A549 (cell line): ENCODE data around the gene TFPT. TPM values are rescaled to one million over a fixed set of nuclear protein-coding genes. Genes with fewer than 3 reads are reported as not detected.

ENCODE experiments used
- ATAC-seq, 2 experiments: fragments of 200-7000 bp in 1 of 2; fragments of >200 bp in 1 of 2; cut with Nextera tagmentation in 1 of 2; cut with Tn5 transposase in 1 of 2; 3 replicates each; pipeline versions ENCODE4 v1.8.0 to v1.9.1; 2018 to 2020; ENCODE audit warnings: mild to moderate bottlenecking in 1 of 2, moderate library complexity in 1 of 2
- CTCF ChIA-PET: fragments of 300-600 bp; sonication (Branson Sonifier 250); formaldehyde crosslinking; extraction: SDS; loops from one replicate; lab custom pipeline; 2021; ENCODE audit warnings: antibody characterized with exemption, inconsistent platforms; lab: Yijun Ruan, JAX
- POLR2A ChIA-PET: fragments of 350-600 bp; formaldehyde crosslinking; extraction: SDS; loops from one replicate; lab custom pipeline; 2021; ENCODE audit warnings: antibody characterized with exemption, inconsistent platforms; lab: Yijun Ruan, JAX
- DNase-seq, 2 experiments: peaks; one replicate each; pipeline versions ENCODE4 v3.0.0 to v3.0.0-alpha.2; 2011 to 2016; ENCODE audit warnings: low read depth in 1 of 2, low spot score in 1 of 2
- FAIRE-seq: peaks from 2 replicates; lab custom pipeline; 2011; peaks lifted over from hg19 to GRCh38; lab: Jason Lieb, UNC
- H3K27ac ChIP-seq, 2 experiments: fragments of >200 bp; sonication (Bioruptor Twin); formaldehyde crosslinking; 3 replicates each; pipeline ENCODE4 v1.5.1; 2016 to 2017
- H3K4me1 ChIP-seq: fragments of >200 bp; sonication (Bioruptor Twin); formaldehyde crosslinking; 3 replicates; pipeline ENCODE4 v1.6.1; 2016
- H3K4me2 ChIP-seq: fragments of >200 bp; sonication (Bioruptor Twin); formaldehyde crosslinking; 3 replicates; pipeline ENCODE4 v1.6.1; 2016
- H3K4me3 ChIP-seq: fragments of >200 bp; sonication (Bioruptor Twin); formaldehyde crosslinking; 3 replicates; pipeline ENCODE4 v1.5.1; 2016
- H3K9me3 ChIP-seq: fragments of >200 bp; sonication (Bioruptor Twin); formaldehyde crosslinking; 3 replicates; pipeline ENCODE4 v1.6.1; 2016
- BHLHE40 ChIP-seq: IDR thresholded peaks from 2 replicates; pipeline ENCODE4 v1.6.1; 2012; ENCODE audit warnings: low read depth, low read length, inconsistent platforms
- CHD2 ChIP-seq: fragments of 150-350 bp; IDR thresholded peaks from 2 replicates; pipeline ENCODE4 v1.6.1; 2014; ENCODE audit warnings: low read length; ENCODE audit not compliant: partially characterized antibody
- EP300 ChIP-seq, 2 experiments: fragments of >200 bp; sonication (Bioruptor Twin); formaldehyde crosslinking; IDR thresholded peaks; 2 replicates in 1 of 2; 3 replicates in 1 of 2; pipeline ENCODE4 v1.6.1; 2016 to 2017
- ESRRA ChIP-seq: fragments of 150-350 bp; IDR thresholded peaks from 2 replicates; pipeline ENCODE4 v1.6.1; 2014; ENCODE audit warnings: mild to moderate bottlenecking, low read length, borderline replicate concordance
- FOSB ChIP-seq: fragments of 250-450 bp; sonication (Bioruptor Pico); IDR thresholded peaks from 2 replicates; pipeline ENCODE4 v1.5.0; 2020; ENCODE audit warnings: mild to moderate bottlenecking, moderate library complexity
- HDAC2 ChIP-seq: fragments of 200-600 bp; sonication (generic); IDR thresholded peaks from 2 replicates; pipeline ENCODE4 v1.6.1; 2016
- HEYL ChIP-seq: fragments of 250-450 bp; sonication (Bioruptor Pico); IDR thresholded peaks from 2 replicates; pipeline ENCODE4 v1.8.0; 2021; ENCODE audit warnings: mild to moderate bottlenecking, moderate library complexity
- JUN ChIP-seq, 2 experiments: fragments of >200 bp; sonication (Bioruptor Twin); formaldehyde crosslinking; IDR thresholded peaks; 2 replicates in 1 of 2; 3 replicates in 1 of 2; pipeline ENCODE4 v1.6.1; 2016 to 2017
- JUNB ChIP-seq: fragments of >200 bp; sonication (Bioruptor Twin); formaldehyde crosslinking; IDR thresholded peaks from 2 replicates; pipeline ENCODE4 v1.6.1; 2016
- KDM5A ChIP-seq: fragments of 200-600 bp; sonication (generic); IDR thresholded peaks from 2 replicates; pipeline ENCODE4 v1.6.1; 2016; ENCODE audit warnings: antibody characterized with exemption, mild to moderate bottlenecking
- MAFK ChIP-seq: fragments of 450-650 bp; IDR thresholded peaks from 2 replicates; pipeline ENCODE4 v1.6.1; 2014; ENCODE audit not compliant: partially characterized antibody
- NPAS2 ChIP-seq: fragments of 250-450 bp; sonication (Bioruptor Pico); IDR thresholded peaks from 2 replicates; pipeline ENCODE4 v1.8.0; 2022; ENCODE audit warnings: mild to moderate bottlenecking, moderate library complexity, borderline replicate concordance
- NR3C1 ChIP-seq: fragments of >200 bp; sonication (Bioruptor Twin); formaldehyde crosslinking; IDR thresholded peaks from 3 replicates; pipeline ENCODE4 v1.6.1; 2017
- PHF8 ChIP-seq: fragments of 200-600 bp; sonication (generic); IDR thresholded peaks from 2 replicates; pipeline ENCODE4 v1.6.1; 2016; ENCODE audit warnings: low read depth, mild to moderate bottlenecking, antibody characterized with exemption, moderate library complexity, borderline replicate concordance
- POLR2A ChIP-seq: IDR thresholded peaks from 2 replicates; pipeline ENCODE4 v1.6.1; 2012; ENCODE audit warnings: mild to moderate bottlenecking, low read length
- RARB ChIP-seq: fragments of 250-450 bp; sonication (Bioruptor Pico); IDR thresholded peaks from 2 replicates; pipeline ENCODE4 v1.8.0; 2021; ENCODE audit warnings: mild to moderate bottlenecking, moderate library complexity
- RCOR1 ChIP-seq: fragments of 150-350 bp; IDR thresholded peaks from 2 replicates; pipeline ENCODE4 v1.6.1; 2014; ENCODE audit warnings: antibody characterized with exemption, low read length, low read depth
- RFX5 ChIP-seq: fragments of 450-650 bp; IDR thresholded peaks from 2 replicates; pipeline ENCODE4 v1.7.1; 2014; ENCODE audit warnings: antibody characterized with exemption, mild to moderate bottlenecking, moderate library complexity
- SMC3 ChIP-seq: fragments of >200 bp; sonication (Bioruptor Twin); formaldehyde crosslinking; IDR thresholded peaks from 3 replicates; pipeline ENCODE4 v1.6.1; 2018; ENCODE audit warnings: inconsistent platforms
- ZC3H11A ChIP-seq: fragments of 450-650 bp; IDR thresholded peaks from 2 replicates; pipeline ENCODE4 v1.6.1; 2014; ENCODE audit warnings: antibody characterized with exemption, mild to moderate bottlenecking
- ZFP36 ChIP-seq: fragments of 450-650 bp; IDR thresholded peaks from 2 replicates; pipeline ENCODE4 v1.6.1; 2014; ENCODE audit warnings: borderline replicate concordance; ENCODE audit not compliant: partially characterized antibody
- ZNF302 ChIP-seq: fragments of 250-450 bp; sonication (Bioruptor Pico); IDR thresholded peaks from 2 replicates; pipeline ENCODE4 v1.9.0; 2021; ENCODE audit warnings: inconsistent platforms, mild to moderate bottlenecking, moderate library complexity
- WGBS: methylation state at CpG from one replicate; pipeline ENCODE4 v1.1.6; 2017; ENCODE audit errors: missing lambda C conversion rate; 5-methylcytosine and 5-hydroxymethylcytosine counted together
- polyA plus RNA-seq, 4 experiments: library from polyadenylated mRNA; depleted of rRNA in 3 of 4; stranded (reverse); fragments of >200 nt; fragmentation: RNase III in 1 of 4; extraction: RNeasy Plus Mini Kit Qiagen cat#74134 plus additional on column Dnase treatment in 1 of 4; gene quantifications; 2 replicates in 3 of 4; 3 replicates in 1 of 4; pipeline ENCODE4 v1.2.3, GENCODE V29; 2011 to 2017
- TF ChIP-seq, protein P1 (sequence below): IDR thresholded peaks from 2 replicates; pipeline ENCODE4 v1.6.1; 2012
- TF ChIP-seq, protein P2 (sequence below): fragments of 450-650 bp; IDR thresholded peaks from 2 replicates; pipeline ENCODE4 v1.6.1; 2014; ENCODE audit warnings: antibody characterized with exemption
- TF ChIP-seq, protein P3 (sequence below): fragments of >200 bp; sonication (Bioruptor Twin); formaldehyde crosslinking; IDR thresholded peaks from 3 replicates; pipeline ENCODE4 v1.5.1; 2016
- TF ChIP-seq, protein P4 (sequence below): fragments of 250-450 bp; sonication (Bioruptor Pico); IDR thresholded peaks from 2 replicates; pipeline ENCODE4 v1.5.0; 2021; ENCODE audit warnings: mild to moderate bottlenecking, moderate library complexity, borderline replicate concordance
- TF ChIP-seq, protein P5 (sequence below): IDR thresholded peaks from 2 replicates; pipeline ENCODE4 v1.6.1; 2012; ENCODE audit warnings: low read depth, borderline replicate concordance

The TFPT gene
- polyA plus RNA-seq, 2 of the 4 experiments (the other 2 are of a cell fraction), result 16.1 to 26.1 TPM

DNA sequence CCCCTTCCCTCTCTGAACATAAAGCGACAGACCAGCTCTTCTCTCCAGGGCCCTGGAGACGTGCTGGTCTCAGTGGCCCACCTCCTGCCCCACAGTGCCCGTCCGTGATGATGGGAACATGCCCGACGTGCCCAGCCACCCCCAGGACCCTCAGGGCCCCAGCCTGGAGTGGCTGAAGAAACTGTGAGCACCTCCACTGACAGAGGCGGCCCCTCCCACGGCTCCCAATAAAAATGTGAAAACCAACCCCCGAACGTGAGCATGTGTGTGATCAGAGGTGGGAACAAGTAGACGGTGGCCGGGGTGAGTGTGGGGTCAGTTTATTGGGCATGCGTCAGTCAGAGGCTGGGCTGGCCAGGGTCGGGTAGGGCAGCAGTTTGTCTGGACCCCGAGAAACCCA lies 8.7 kb downstream of the TFPT start:
- no peak for TF ChIP-seq JUNB
- TF ChIP-seq JUN (IDR thresholded peaks at IDR 0.05), result no peak
- no peak for TF ChIP-seq MAFK
- TF ChIP-seq ESRRA, result no peak
- TF ChIP-seq NPAS2, result no peak
- no peak for TF ChIP-seq RARB (CRISPR knock-in tag)
- no peak for TF ChIP-seq FOSB (CRISPR knock-in tag)
- TF ChIP-seq, protein P1, sequence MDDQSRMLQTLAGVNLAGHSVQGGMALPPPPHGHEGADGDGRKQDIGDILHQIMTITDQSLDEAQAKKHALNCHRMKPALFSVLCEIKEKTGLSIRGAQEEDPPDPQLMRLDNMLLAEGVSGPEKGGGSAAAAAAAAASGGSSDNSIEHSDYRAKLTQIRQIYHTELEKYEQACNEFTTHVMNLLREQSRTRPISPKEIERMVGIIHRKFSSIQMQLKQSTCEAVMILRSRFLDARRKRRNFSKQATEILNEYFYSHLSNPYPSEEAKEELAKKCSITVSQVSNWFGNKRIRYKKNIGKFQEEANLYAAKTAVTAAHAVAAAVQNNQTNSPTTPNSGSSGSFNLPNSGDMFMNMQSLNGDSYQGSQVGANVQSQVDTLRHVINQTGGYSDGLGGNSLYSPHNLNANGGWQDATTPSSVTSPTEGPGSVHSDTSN, result no peak
- TF ChIP-seq BHLHE40, result no peak
- TF ChIP-seq CHD2, result no peak
- no peak for TF ChIP-seq HEYL (CRISPR knock-in tag)
- TF ChIP-seq, all 56 proteins: peak for 0
- ChIA-PET CTCF (no interaction called here), POLR2A (no interaction called here)
- no peaks in the 10 kb centered on the region for H3K9me3 ChIP-seq
- no peak for FAIRE-seq
- no peak overlapping the region for H3K4me2 ChIP-seq
- 0 out of 3 replicates have a peak, but pooled peaks cover 8% of the 10 kb centered on the region for H3K4me1 ChIP-seq
- no peak for ATAC-seq
- DNase-seq, result no peak
- 85% methylated on average over 13 of the region's 15 CpGs for WGBS
- no peak overlapping the region for H3K4me3 ChIP-seq
- H3K27ac ChIP-seq, result no peak overlapping the region

DNA sequence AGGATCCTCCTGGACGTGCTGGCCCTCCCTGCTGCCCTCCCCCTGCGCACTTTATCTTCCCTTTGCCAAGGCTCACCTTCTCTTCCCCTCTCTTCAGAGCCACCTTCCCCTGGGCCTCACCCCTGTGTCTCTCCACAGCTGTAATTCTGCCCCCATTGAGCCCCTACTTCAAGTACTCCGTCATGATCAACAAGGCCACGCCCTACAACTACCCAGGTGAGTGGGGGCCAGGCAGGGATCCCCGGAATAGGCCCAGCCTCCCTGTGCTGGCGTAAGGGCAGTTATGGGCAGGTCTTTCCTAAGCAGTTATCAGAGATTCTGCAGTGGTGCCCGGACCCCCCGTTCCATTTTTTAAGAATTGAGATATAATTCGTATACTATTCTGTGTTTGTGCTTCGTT lies 9.7 kb downstream of the TFPT start:
- Histone ChIP-seq H3K9me3 (no peaks in the 10 kb centered on the region), H3K4me3 (no peak overlapping the region), H3K27ac (no peak overlapping the region), H3K4me1 (0 out of 3 replicates have a peak, but pooled peaks cover 8% of the 10 kb centered on the region), H3K4me2 (no peak overlapping the region)
- FAIRE-seq (no peak), ATAC-seq (no peak), DNase-seq (no peak)
- ChIA-PET CTCF (interaction anchor here (0.6 kb wide), 1 partner anchor 668 kb away, joined by 3 read pairs; no protein-coding TSS in a partner anchor), POLR2A (interaction anchor here (0.6 kb wide), 1 partner anchor 626 kb away, joined by 4 read pairs; no protein-coding TSS in a partner anchor)
- WGBS, result 94% methylated on average over 10 of the region's 10 CpGs
- TF ChIP-seq POLR2A, result no peak
- no peak for TF ChIP-seq SMC3
- TF ChIP-seq, protein P2, sequence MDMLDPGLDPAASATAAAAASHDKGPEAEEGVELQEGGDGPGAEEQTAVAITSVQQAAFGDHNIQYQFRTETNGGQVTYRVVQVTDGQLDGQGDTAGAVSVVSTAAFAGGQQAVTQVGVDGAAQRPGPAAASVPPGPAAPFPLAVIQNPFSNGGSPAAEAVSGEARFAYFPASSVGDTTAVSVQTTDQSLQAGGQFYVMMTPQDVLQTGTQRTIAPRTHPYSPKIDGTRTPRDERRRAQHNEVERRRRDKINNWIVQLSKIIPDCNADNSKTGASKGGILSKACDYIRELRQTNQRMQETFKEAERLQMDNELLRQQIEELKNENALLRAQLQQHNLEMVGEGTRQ, result no peak
- no peak for TF ChIP-seq FOSB (CRISPR knock-in tag)
- TF ChIP-seq, protein P3, sequence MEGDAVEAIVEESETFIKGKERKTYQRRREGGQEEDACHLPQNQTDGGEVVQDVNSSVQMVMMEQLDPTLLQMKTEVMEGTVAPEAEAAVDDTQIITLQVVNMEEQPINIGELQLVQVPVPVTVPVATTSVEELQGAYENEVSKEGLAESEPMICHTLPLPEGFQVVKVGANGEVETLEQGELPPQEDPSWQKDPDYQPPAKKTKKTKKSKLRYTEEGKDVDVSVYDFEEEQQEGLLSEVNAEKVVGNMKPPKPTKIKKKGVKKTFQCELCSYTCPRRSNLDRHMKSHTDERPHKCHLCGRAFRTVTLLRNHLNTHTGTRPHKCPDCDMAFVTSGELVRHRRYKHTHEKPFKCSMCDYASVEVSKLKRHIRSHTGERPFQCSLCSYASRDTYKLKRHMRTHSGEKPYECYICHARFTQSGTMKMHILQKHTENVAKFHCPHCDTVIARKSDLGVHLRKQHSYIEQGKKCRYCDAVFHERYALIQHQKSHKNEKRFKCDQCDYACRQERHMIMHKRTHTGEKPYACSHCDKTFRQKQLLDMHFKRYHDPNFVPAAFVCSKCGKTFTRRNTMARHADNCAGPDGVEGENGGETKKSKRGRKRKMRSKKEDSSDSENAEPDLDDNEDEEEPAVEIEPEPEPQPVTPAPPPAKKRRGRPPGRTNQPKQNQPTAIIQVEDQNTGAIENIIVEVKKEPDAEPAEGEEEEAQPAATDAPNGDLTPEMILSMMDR, result no peak
- TF ChIP-seq KDM5A, result no peak
- no peak for TF ChIP-seq ZC3H11A
- TF ChIP-seq PHF8, result no peak
- no peak for TF ChIP-seq RFX5
- no peak for TF ChIP-seq HDAC2
- TF ChIP-seq EP300 (IDR thresholded peaks at IDR 0.05), result no peak
- no peak for TF ChIP-seq ZFP36
- TF ChIP-seq, protein P4, sequence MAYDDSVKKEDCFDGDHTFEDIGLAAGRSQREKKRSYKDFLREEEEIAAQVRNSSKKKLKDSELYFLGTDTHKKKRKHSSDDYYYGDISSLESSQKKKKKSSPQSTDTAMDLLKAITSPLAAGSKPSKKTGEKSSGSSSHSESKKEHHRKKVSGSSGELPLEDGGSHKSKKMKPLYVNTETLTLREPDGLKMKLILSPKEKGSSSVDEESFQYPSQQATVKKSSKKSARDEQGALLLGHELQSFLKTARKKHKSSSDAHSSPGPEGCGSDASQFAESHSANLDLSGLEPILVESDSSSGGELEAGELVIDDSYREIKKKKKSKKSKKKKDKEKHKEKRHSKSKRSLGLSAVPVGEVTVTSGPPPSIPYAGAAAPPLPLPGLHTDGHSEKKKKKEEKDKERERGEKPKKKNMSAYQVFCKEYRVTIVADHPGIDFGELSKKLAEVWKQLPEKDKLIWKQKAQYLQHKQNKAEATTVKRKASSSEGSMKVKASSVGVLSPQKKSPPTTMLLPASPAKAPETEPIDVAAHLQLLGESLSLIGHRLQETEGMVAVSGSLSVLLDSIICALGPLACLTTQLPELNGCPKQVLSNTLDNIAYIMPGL, result no peak
- no peak for TF ChIP-seq ZNF302 (CRISPR knock-in tag)
- TF ChIP-seq BHLHE40, result no peak
- TF ChIP-seq, protein P5, sequence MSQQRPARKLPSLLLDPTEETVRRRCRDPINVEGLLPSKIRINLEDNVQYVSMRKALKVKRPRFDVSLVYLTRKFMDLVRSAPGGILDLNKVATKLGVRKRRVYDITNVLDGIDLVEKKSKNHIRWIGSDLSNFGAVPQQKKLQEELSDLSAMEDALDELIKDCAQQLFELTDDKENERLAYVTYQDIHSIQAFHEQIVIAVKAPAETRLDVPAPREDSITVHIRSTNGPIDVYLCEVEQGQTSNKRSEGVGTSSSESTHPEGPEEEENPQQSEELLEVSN, result no peak
- TF ChIP-seq NR3C1, result no peak
- TF ChIP-seq RCOR1, result no peak
- no peak for TF ChIP-seq RARB (CRISPR knock-in tag)
